Motor neuron (in vitro differentiated cells): ENCODE results near the gene TSHZ1. TPM values are rescaled to one million over a fixed set of nuclear protein-coding genes. Genes with fewer than 3 reads are reported as not detected.

Source experiments
- ATAC-seq, 8 experiments: fragments of 200-7000 bp; cut with Tn5 transposase; replicated peaks in 6 of 8; 2 replicates each; pipeline ENCODE4 v1.8.0; 2021; ENCODE audit warnings: mild to moderate bottlenecking in 8 of 8, moderate library complexity in 8 of 8
- H3K27ac ChIP-seq, 2 donors: fragments of 250-450 bp; sonication (Bioruptor Pico); 2 replicates each; pipeline ENCODE4 v1.9.0; 2021; ENCODE audit warnings: antibody characterized with exemption in 2 of 2, mild to moderate bottlenecking in 2 of 2, moderate library complexity in 1 of 2
- H3K4me1 ChIP-seq, 2 donors: fragments of 250-450 bp; sonication (Bioruptor Pico); replicated peaks in 1 of 2; 2 replicates each; pipeline ENCODE4 v1.6.1; 2021; ENCODE audit warnings: antibody characterized with exemption in 2 of 2, mild to moderate bottlenecking in 2 of 2, moderate library complexity in 1 of 2
- H3K4me3 ChIP-seq, 5 donors: fragments of 250-450 bp; sonication (Bioruptor Pico); 2 replicates each; pipeline ENCODE4 v1.9.0; 2021; ENCODE audit warnings: antibody characterized with exemption in 5 of 5, mild to moderate bottlenecking in 5 of 5, moderate library complexity in 4 of 5
- WGBS, 10 experiments: fragments of 450-650 bp; shearing (Covaris generic); methylation state at CpG; one replicate each; pipeline ENCODE4 v1.0.0; 2022; 5-methylcytosine and 5-hydroxymethylcytosine counted together
- in situ Hi-C, 9 experiments: fragments of 400-800 bp; cut with MboI; loops; one replicate each; pipeline ENCODE4 v1.15.0; 2021; ENCODE audit warnings: low sequenced_read_pairs in 9 of 9, low pct_unique_long_range_greater_than_20kb in 2 of 9; ENCODE audit not compliant: unreplicated experiment in 9 of 9
- total RNA-seq, 8 experiments: library from RNA; unstranded; fragments of 300-600 nt; gene quantifications; 2 replicates each; pipeline versions ENCODE4 v1.2.3 to v1.2.4, GENCODE V29; 2022

Gene TSHZ1
- total RNA-seq, 8 experiments from 2014 or later, result 6.5 to 106 (median 53.4) TPM

GRCh38 chr18:75189696-75190095 lies 20.9 kb upstream of the TSHZ1 start:
- Histone ChIP-seq H3K27ac (no peak overlapping the region), H3K4me1 (no peaks in the 10 kb centered on the region), H3K4me3 (no peak overlapping the region)
- no peak for ATAC-seq
- in situ Hi-C loops, result loop anchor here in 1 of 9 experiments (25.0 kb wide), 1 partner anchor 527 kb away; no protein-coding TSS in a partner anchor
- WGBS, 10 experiments, result 92 to 100% (median 100%) methylated on average over 1 to 6 of the region's 6 CpGs; no CpG with 5 or more reads in 5 of the 10 experiments

- no peak overlapping the region for H3K4me3 ChIP-seq
- H3K4me1 ChIP-seq, result peaks cover 12 to 14% of the 10 kb centered on the region in 2 donors
- 42 to 100% (median 92%) methylated on average over 1 to 3 of the region's 7 CpGs; no CpG with 5 or more reads in 5 of the 10 experiments for WGBS, 10 experiments
- in situ Hi-C loops, result loop anchor here in 1 of 9 experiments (25.0 kb wide), 1 partner anchor 531 kb away; no protein-coding TSS in a partner anchor
- H3K27ac ChIP-seq, result no peak overlapping the region
- ATAC-seq, result no peak
Measured at GRCh38 chr18:75192899-75193298, 17.7 kb upstream of the TSHZ1 start.

GRCh38 chr18:75198036-75198435 lies 12.6 kb upstream of the TSHZ1 start:
- in situ Hi-C loops, result loop anchor here in 1 of 9 experiments (25.0 kb wide), 1 partner anchor 536 kb away; no protein-coding TSS in a partner anchor
- 0 to 80% (median 47%) methylated on average over 2 to 3 of the region's 3 CpGs; no CpG with 5 or more reads in 3 of the 10 experiments for WGBS, 10 experiments
- no peak overlapping the region for H3K27ac ChIP-seq
- ATAC-seq, result no peak
- H3K4me1 ChIP-seq, result peaks cover 53 to 65% of the 10 kb centered on the region in 2 donors
- H3K4me3 ChIP-seq, result no peak overlapping the region

GRCh38 chr18:75199327-75199726 lies 11.3 kb upstream of the TSHZ1 start:
- peak in 4 of 8 experiments; percentile 12 to 33 (median 24) for ATAC-seq
- peak overlapping the region in 1 of 2 donors; percentile 33 for H3K27ac ChIP-seq
- H3K4me3 ChIP-seq, result peak overlapping the region in 2 of 5 donors; percentile 2 to 9
- WGBS, 10 experiments, result 0 to 75% (median 8%) methylated on average over 1 to 4 of the region's 4 CpGs; no CpG with 5 or more reads in 1 of the 10 experiments
- peaks cover 53 to 70% of the 10 kb centered on the region in 2 donors for H3K4me1 ChIP-seq
- in situ Hi-C loops, result loop anchor here in 1 of 9 experiments (25.0 kb wide), 1 partner anchor 537 kb away; no protein-coding TSS in a partner anchor

GRCh38 chr18:75200071-75200470 lies 10.5 kb upstream of the TSHZ1 start:
- in situ Hi-C loops, result loop anchor here in 6 of 9 experiments (10.0 to 25.0 kb wide), 5 partner anchors 262 to 1062 kb away; no protein-coding TSS in a partner anchor

GRCh38 chr18:75200605-75201280 lies 9.9 kb upstream of the TSHZ1 start:
- in situ Hi-C loops, result loop anchor here in 6 of 9 experiments (10.0 to 25.0 kb wide), 5 partner anchors 262 to 1062 kb away; no protein-coding TSS in a partner anchor
- H3K4me3 ChIP-seq, result no peak overlapping the region
- peaks cover 53 to 70% of the 10 kb centered on the region in 2 donors for H3K4me1 ChIP-seq
- peak overlapping the region in 1 of 2 donors; percentile 51 for H3K27ac ChIP-seq
- 54 to 100% (median 87%) methylated on average over 2 to 7 of the region's 7 CpGs for WGBS, 10 experiments
- no peak for ATAC-seq

More at GRCh38 chr18:75200071-75200470, 10.5 kb upstream of the TSHZ1 start:
- WGBS, 10 experiments, result 41 to 100% (median 55%) methylated on average over 1 to 11 of the region's 13 CpGs
- peak overlapping the region in 1 of 5 donors; percentile 4 for H3K4me3 ChIP-seq
- H3K27ac ChIP-seq, result peak overlapping the region; percentile 10 to 33
- no peak for ATAC-seq
- H3K4me1 ChIP-seq, result peaks cover 53 to 70% of the 10 kb centered on the region in 2 donors

GRCh38 chr18:75201282-75202270 lies 9.0 kb upstream of the TSHZ1 start:
- H3K4me1 ChIP-seq, result peaks cover 52 to 70% of the 10 kb centered on the region in 2 donors
- H3K27ac ChIP-seq, result peak overlapping the region in 1 of 2 donors; percentile 51
- in situ Hi-C loops, result loop anchor here in 6 of 9 experiments (10.0 to 25.0 kb wide), 5 partner anchors 261 to 1061 kb away; no protein-coding TSS in a partner anchor
- peak overlapping the region in 1 of 5 donors; percentile 77 for H3K4me3 ChIP-seq
- 40 to 100% (median 94%) methylated on average over 1 to 13 of the region's 18 CpGs; no CpG with 5 or more reads in 2 of the 10 experiments for WGBS, 10 experiments
- peak in 1 of 8 experiments; percentile 2 for ATAC-seq

- Histone ChIP-seq H3K4me3 (peak overlapping the region; percentile 75 to 96 (median 78)), H3K4me1 (peaks cover 42 to 57% of the 10 kb centered on the region in 2 donors), H3K27ac (peak overlapping the region; percentile 93 to 96)
- WGBS, 10 experiments, result 0 to 68% (median 32%) methylated on average over 1 to 6 of the region's 6 CpGs
- in situ Hi-C loops, result loop anchor here in 6 of 9 experiments (10.0 to 25.0 kb wide), 5 partner anchors 259 to 1059 kb away; no protein-coding TSS in a partner anchor
- no peak for ATAC-seq
Measured at GRCh38 chr18:75202696-75203365, 7.8 kb upstream of the TSHZ1 start.

- peak overlapping the region; percentile 75 to 96 (median 78) for H3K4me3 ChIP-seq
- H3K27ac ChIP-seq, result peak overlapping the region; percentile 93 to 96
- in situ Hi-C loops, result loop anchor here in 6 of 9 experiments (10.0 to 25.0 kb wide), 5 partner anchors 259 to 1059 kb away; no protein-coding TSS in a partner anchor
- ATAC-seq, result peak in 5 of 8 experiments; percentile 48 to 54 (median 54)
- H3K4me1 ChIP-seq, result peaks cover 34 to 49% of the 10 kb centered on the region in 2 donors
- WGBS, 10 experiments, result 0 to 70% (median 28%) methylated on average over 1 to 14 of the region's 24 CpGs
Measured at GRCh38 chr18:75203416-75204268, 7.0 kb upstream of the TSHZ1 start.

GRCh38 chr18:75204269-75204731 lies 6.3 kb upstream of the TSHZ1 start:
- H3K4me1 ChIP-seq, result peaks cover 27 to 42% of the 10 kb centered on the region in 2 donors
- peak in 6 of 8 experiments; percentile 2 to 56 (median 49) for ATAC-seq
- peak overlapping the region; percentile 93 to 96 for H3K27ac ChIP-seq
- in situ Hi-C loops, result loop anchor here in 6 of 9 experiments (10.0 to 25.0 kb wide), 5 partner anchors 258 to 1058 kb away; no protein-coding TSS in a partner anchor
- 10% methylated on average over 2 of the region's 35 CpGs; no CpG with 5 or more reads in 9 of the 10 experiments for WGBS, 10 experiments
- H3K4me3 ChIP-seq, result peak overlapping the region; percentile 75 to 96 (median 78)
